HepG2 (cell line): ENCODE measurements around the gene DUS1L. TPM values are rescaled to one million over a fixed set of nuclear protein-coding genes. Genes with fewer than 3 reads are reported as not detected.

Source experiments
- BATF2 ChIP-seq: sonication (generic); formaldehyde crosslinking; IDR thresholded peaks from 2 replicates; pipeline ENCODE4 v1.8.0; 2022; ENCODE audit warnings: mild to moderate bottlenecking, missing genetic modification reagents, moderate library complexity
- CAMTA2 ChIP-seq: sonication (generic); formaldehyde crosslinking; IDR thresholded peaks from 2 replicates; pipeline ENCODE4 v1.4.0; 2020; ENCODE audit warnings: mild to moderate bottlenecking, missing genetic modification reagents, borderline replicate concordance
- GPN1 ChIP-seq: sonication (generic); formaldehyde crosslinking; IDR thresholded peaks from 2 replicates; pipeline ENCODE4 v1.5.1; 2020; ENCODE audit warnings: missing genetic modification reagents, borderline replicate concordance
- KIAA2018 ChIP-seq: sonication (generic); formaldehyde crosslinking; IDR thresholded peaks from 2 replicates; pipeline ENCODE4 v1.5.0; 2020; ENCODE audit warnings: mild to moderate bottlenecking, missing genetic modification reagents, borderline replicate concordance
- PBX2 ChIP-seq: IDR thresholded peaks from 2 replicates; pipeline ENCODE4 v1.6.1; 2016; ENCODE audit warnings: control low read depth
- PREB ChIP-seq: sonication (generic); formaldehyde crosslinking; IDR thresholded peaks from 2 replicates; pipeline ENCODE4 v1.4.0; 2020; ENCODE audit warnings: missing genetic modification reagents
- SOX13 ChIP-seq, 3 experiments: fragments of 450-650 bp in 1 of 3; sonication (generic) in 1 of 3; formaldehyde crosslinking in 1 of 3; IDR thresholded peaks in 2 of 3; conservative IDR thresholded peaks in 1 of 3; 2 replicates each; pipeline versions ENCODE4 v1.5.0 to v1.6.1; 2016 to 2020; ENCODE audit warnings: antibody characterized with exemption in 1 of 3, mild to moderate bottlenecking in 1 of 3, missing compliant biosample characterization in 1 of 3, missing genetic modification reagents in 1 of 3, moderate library complexity in 1 of 3
- SPEN ChIP-seq: sonication (generic); formaldehyde crosslinking; IDR thresholded peaks from 2 replicates; pipeline ENCODE4 v1.5.1; 2020; ENCODE audit warnings: low read depth, mild to moderate bottlenecking, missing genetic modification reagents
- TERF1 ChIP-seq: sonication (generic); formaldehyde crosslinking; IDR thresholded peaks from 2 replicates; pipeline ENCODE4 v1.8.0; 2022; ENCODE audit warnings: mild to moderate bottlenecking, missing genetic modification reagents, moderate library complexity
- ZNF12 ChIP-seq: sonication (generic); formaldehyde crosslinking; IDR thresholded peaks from 2 replicates; pipeline ENCODE4 v1.5.0; 2020; ENCODE audit warnings: missing genetic modification reagents
- ZNF17 ChIP-seq: sonication (generic); formaldehyde crosslinking; IDR thresholded peaks from 2 replicates; pipeline ENCODE4 v1.5.0; 2020; ENCODE audit warnings: mild to moderate bottlenecking, missing genetic modification reagents
- ZNF572 ChIP-seq: sonication (generic); formaldehyde crosslinking; IDR thresholded peaks from 2 replicates; pipeline ENCODE4 v1.5.1; 2020; ENCODE audit warnings: mild to moderate bottlenecking, missing genetic modification reagents
- polyA plus RNA-seq, 8 experiments: library from polyadenylated mRNA; depleted of rRNA in 3 of 8; stranded (reverse) in 7 of 8; unstranded in 1 of 8; fragments of >200 nt; fragmentation: Illumina TruSeq in 4 of 8; extraction: Trizol in 4 of 8; gene quantifications; 2 replicates each; pipeline versions ENCODE4 v1.2.1 to v1.2.3, GENCODE V29; 2011 to 2016; ENCODE audit warnings: low read depth in 4 of 8, missing spikeins in 1 of 8, mixed read lengths in 1 of 8; ENCODE audit not compliant: insufficient read depth in 1 of 8
- total RNA-seq, 5 experiments: library from RNA; depleted of rRNA; stranded (reverse); fragments of >200 nt; fragmentation: Illumina TruSeq; extraction: Trizol; gene quantifications; 2 replicates each; pipeline ENCODE4 v1.2.3, GENCODE V29; 2016; ENCODE audit warnings: low read depth in 1 of 5

Gene DUS1L
- total and polyA plus RNA-seq, 2 of the 13 experiments (the other 11 are each of a cell fraction or from before 2014, with no cell fraction given): 81.0 to 109 TPM

- TF ChIP-seq KIAA2018 (CRISPR knock-in tag) (no peak), PBX2 (CRISPR knock-in tag) (no peak), ZNF17 (CRISPR knock-in tag) (no peak), ZNF572 (CRISPR knock-in tag) (no peak), PREB (0 out of 2 replicates have a peak, but pooled peaks have one; percentile 54), SOX13 (IDR thresholded peaks at IDR 0.05) (no peak), SOX13 (CRISPR knock-in tag; conservative IDR thresholded peaks at IDR 0.05 in 1 of 2, IDR thresholded peaks at IDR 0.05 in 1 of 2) (no peak), ZNF12 (no peak), TERF1 (CRISPR knock-in tag) (peak; percentile 49; the same call in 1 of the 2 replicates), CAMTA2 (CRISPR knock-in tag) (no peak), GPN1 (CRISPR knock-in tag) (no peak), BATF2 (CRISPR knock-in tag) (no peak), SPEN (CRISPR knock-in tag) (no peak; the same call in 1 of the 2 replicates)
Observed at GRCh38 chr17:82097184-82097918, 31.7 kb upstream of the DUS1L start (continued).
